Neuronal stem cell (in vitro differentiated cells): ENCODE measurements around the gene HEPACAM.
A peak's percentile ranks its signal among the peaks of the same experiment; 100 is the strongest.

ENCODE experiments used
- DNase-seq: peaks from one replicate; pipeline ENCODE4 v3.0.0-alpha.2; 2013; ENCODE audit warnings: low spot score
- H2AFZ ChIP-seq: one replicate; pipeline ENCODE4 v1.6.1; 2013; ENCODE audit warnings: mild to moderate bottlenecking, low read length, inconsistent platforms
- H2AK5ac ChIP-seq: 2 replicates; pipeline ENCODE4 v1.6.1; 2013; ENCODE audit warnings: low read depth, mild to moderate bottlenecking, inconsistent platforms, low read length, moderate library complexity, mixed read lengths
- H2BK120ac ChIP-seq: 2 replicates; pipeline ENCODE4 v1.6.1; 2013; ENCODE audit warnings: low read depth, mild to moderate bottlenecking, inconsistent platforms, low read length, moderate library complexity, mixed read lengths
- H2BK12ac ChIP-seq: one replicate; pipeline ENCODE4 v1.6.1; 2013; ENCODE audit warnings: low read length, inconsistent platforms
- H2BK15ac ChIP-seq: 2 replicates; pipeline ENCODE4 v1.6.1; 2013; ENCODE audit warnings: mild to moderate bottlenecking, low read length, inconsistent platforms, mixed read lengths
- H2BK5ac ChIP-seq: one replicate; pipeline ENCODE4 v1.6.1; 2013; ENCODE audit warnings: inconsistent platforms, mild to moderate bottlenecking, low read length, moderate library complexity
- H3K14ac ChIP-seq: one replicate; pipeline ENCODE4 v1.6.1; 2013; ENCODE audit warnings: low read length, inconsistent platforms
- H3K18ac ChIP-seq: 2 replicates; pipeline ENCODE4 v1.6.1; 2013; ENCODE audit warnings: low read length, inconsistent platforms
- H3K23ac ChIP-seq: 2 replicates; pipeline ENCODE4 v1.6.1; 2013; ENCODE audit warnings: low read depth, mild to moderate bottlenecking, mixed read lengths, low read length, inconsistent platforms; ENCODE audit not compliant: poor library complexity
- H3K27ac ChIP-seq: replicated peaks from 3 replicates; pipeline ENCODE4 v1.5.1; 2013; ENCODE audit warnings: low read length, inconsistent platforms
- H3K27me3 ChIP-seq, 3 experiments: 2 replicates each; pipeline ENCODE4 v1.6.1; 2013; ENCODE audit warnings: low read length in 3 of 3, mild to moderate bottlenecking in 2 of 3, inconsistent platforms in 1 of 3, low read depth in 1 of 3, mixed read lengths in 1 of 3, moderate library complexity in 1 of 3; ENCODE audit not compliant: control insufficient read depth in 3 of 3, insufficient read depth in 3 of 3
- H3K36me3 ChIP-seq, 2 donors: replicated peaks in 1 of 2; 2 replicates each; pipeline ENCODE4 v1.6.1; 2013; ENCODE audit warnings: low read length in 2 of 2; ENCODE audit not compliant: control insufficient read depth in 2 of 2, insufficient read depth in 2 of 2
- H3K4ac ChIP-seq: 2 replicates; pipeline ENCODE4 v1.6.1; 2013; ENCODE audit warnings: inconsistent platforms, mild to moderate bottlenecking, low read length, moderate library complexity
- H3K4me1 ChIP-seq, 2 donors: 1 replicate in 1 of 2; 2 replicates in 1 of 2; pipeline ENCODE4 v1.6.1; 2013; ENCODE audit warnings: low read length in 2 of 2, low read depth in 1 of 2; ENCODE audit not compliant: control insufficient read depth in 2 of 2, insufficient read depth in 1 of 2
- H3K4me2 ChIP-seq: one replicate; pipeline ENCODE4 v1.6.1; 2013; ENCODE audit warnings: mild to moderate bottlenecking, low read length, inconsistent platforms; ENCODE audit not compliant: insufficient read depth, poor library complexity, severe bottlenecking
- H3K4me3 ChIP-seq, 2 donors: 2 replicates each; pipeline ENCODE4 v1.5.1; 2013; ENCODE audit warnings: low read length in 2 of 2, mild to moderate bottlenecking in 2 of 2, inconsistent platforms in 1 of 2, moderate library complexity in 1 of 2
- H3K79me1 ChIP-seq: one replicate; pipeline ENCODE4 v1.6.1; 2013; ENCODE audit warnings: low read depth, mild to moderate bottlenecking, inconsistent platforms, low read length, moderate library complexity
- H3K9ac ChIP-seq: one replicate; pipeline ENCODE4 v1.6.1; 2013; ENCODE audit warnings: mild to moderate bottlenecking, low read depth, low read length, inconsistent platforms; ENCODE audit not compliant: poor library complexity
- H3K9me3 ChIP-seq, 2 donors: replicated peaks in 1 of 2; 2 replicates each; pipeline versions ENCODE3 to v1.6.1; 2013; ENCODE audit warnings: low read length in 2 of 2, mild to moderate bottlenecking in 2 of 2, inconsistent platforms in 1 of 2, low read depth in 1 of 2, mixed read lengths in 1 of 2, moderate library complexity in 1 of 2; ENCODE audit not compliant: control insufficient read depth in 2 of 2, insufficient read depth in 1 of 2
- H4K8ac ChIP-seq: one replicate; pipeline ENCODE4 v1.6.1; 2013; ENCODE audit warnings: low read depth, mild to moderate bottlenecking, inconsistent platforms, low read length, moderate library complexity
- H4K91ac ChIP-seq: one replicate; pipeline ENCODE4 v1.6.1; 2013; ENCODE audit warnings: low read length, low read depth, mild to moderate bottlenecking, inconsistent platforms; ENCODE audit not compliant: poor library complexity
- WGBS, 2 donors: extraction: QIAGEN DNeasy Blood & Tissue Kit; methylation state at CpG; one replicate each; pipeline ENCODE4 v1.1.7; 2013; ENCODE audit warnings: missing lambda C conversion rate in 2 of 2, mixed read lengths in 1 of 2; ENCODE audit not compliant: insufficient read length in 2 of 2, insufficient replicate concordance in 1 of 2; ENCODE audit errors: extremely low coverage in 2 of 2; 5-methylcytosine and 5-hydroxymethylcytosine counted together

HEPACAM gene

GRCh38 chr11:124891373-124891861 is 44.4 kb downstream of the HEPACAM start:
- Histone ChIP-seq H3K4me3 (no peak overlapping the region), H2AFZ (no peak overlapping the region), H4K8ac (no peak overlapping the region), H2BK5ac (no peak overlapping the region), H2AK5ac (peak overlapping the region; percentile 5), H2BK12ac (no peak overlapping the region), H3K4me1 (peaks cover 0 to 4% of the 10 kb centered on the region in 2 donors), H4K91ac (no peak overlapping the region), H3K36me3 (no peaks in the 10 kb centered on the region), H3K4me2 (no peak overlapping the region), H3K79me1 (peaks cover 3% of the 10 kb centered on the region), H3K14ac (peak overlapping the region; percentile 32), H3K18ac (peak overlapping the region; percentile 78), H2BK120ac (no peak overlapping the region), H2BK15ac (no peak overlapping the region), H3K4ac (no peak overlapping the region), H3K23ac (no peak overlapping the region), H3K9me3 (no peaks in the 10 kb centered on the region), H3K9ac (no peak overlapping the region), H3K27me3 (peaks cover 0 to 66% (median 0%) of the 10 kb centered on the region in 3 experiments), H3K27ac (no peak overlapping the region)
- no peak for DNase-seq
- no CpG with 5 or more reads among the region's 12 CpGs for WGBS, 2 donors

GRCh38 chr11:124890683-124891372 is 45.0 kb downstream of the HEPACAM start:
- no peak overlapping the region for H3K23ac ChIP-seq
- H3K9me3 ChIP-seq: no peaks in the 10 kb centered on the region
- no peak overlapping the region for H3K9ac ChIP-seq
- no peak overlapping the region for H3K4ac ChIP-seq
- H3K27me3 ChIP-seq: peaks cover 0 to 68% (median 0%) of the 10 kb centered on the region in 3 experiments
- no peaks in the 10 kb centered on the region for H3K36me3 ChIP-seq
- WGBS, 2 donors: no CpG with 5 or more reads among the region's 9 CpGs
- H3K27ac ChIP-seq: no peak overlapping the region
- no peak overlapping the region for H2BK5ac ChIP-seq
- H3K14ac ChIP-seq: no peak overlapping the region
- H3K4me2 ChIP-seq: no peak overlapping the region
- peaks cover 3% of the 10 kb centered on the region for H3K79me1 ChIP-seq
- no peak for DNase-seq
- no peak overlapping the region for H2AFZ ChIP-seq
- H4K8ac ChIP-seq: no peak overlapping the region
- no peak overlapping the region for H3K4me3 ChIP-seq
- no peak overlapping the region for H2BK12ac ChIP-seq
- no peak overlapping the region for H4K91ac ChIP-seq
- H2AK5ac ChIP-seq: peak overlapping the region; percentile 5
- H2BK15ac ChIP-seq: no peak overlapping the region
- H3K4me1 ChIP-seq: peaks cover 0 to 4% of the 10 kb centered on the region in 2 donors
- peak overlapping the region; percentile 78 for H3K18ac ChIP-seq
- H2BK120ac ChIP-seq: no peak overlapping the region

DNA sequence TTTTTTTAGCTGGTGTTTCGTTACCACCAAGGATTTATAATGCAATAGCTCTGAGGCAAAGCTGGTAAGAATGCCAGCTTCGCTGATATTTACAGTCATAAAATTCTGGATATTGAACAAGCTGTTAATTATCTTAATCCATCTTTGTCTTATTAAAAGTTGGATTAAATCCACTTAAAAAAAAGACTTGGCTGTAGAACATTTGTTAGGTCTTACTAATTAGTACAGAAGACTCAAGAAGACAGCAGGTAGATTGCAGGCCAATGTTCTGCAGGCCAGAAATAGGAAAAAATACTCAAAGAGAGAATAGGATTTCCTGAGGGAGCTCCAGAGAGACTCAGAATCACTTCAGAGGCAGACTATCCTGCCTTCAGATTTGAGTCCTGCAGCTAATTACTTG is 45.7 kb downstream of the HEPACAM start:
- no peak for DNase-seq
- Histone ChIP-seq H3K9ac (no peak overlapping the region), H3K27me3 (peaks cover 0 to 68% (median 0%) of the 10 kb centered on the region in 3 experiments), H2BK15ac (no peak overlapping the region), H3K9me3 (no peaks in the 10 kb centered on the region), H2AFZ (no peak overlapping the region), H3K79me1 (peaks cover 3% of the 10 kb centered on the region), H2BK5ac (no peak overlapping the region), H3K4me1 (peaks cover 0 to 4% of the 10 kb centered on the region in 2 donors), H3K4ac (no peak overlapping the region), H4K8ac (no peak overlapping the region), H2BK120ac (no peak overlapping the region), H3K27ac (no peak overlapping the region), H3K18ac (no peak overlapping the region), H3K36me3 (no peaks in the 10 kb centered on the region), H3K23ac (no peak overlapping the region), H2AK5ac (no peak overlapping the region), H2BK12ac (no peak overlapping the region), H4K91ac (no peak overlapping the region), H3K4me3 (no peak overlapping the region), H3K14ac (no peak overlapping the region), H3K4me2 (no peak overlapping the region)
- no CpG with 5 or more reads among the region's 2 CpGs for WGBS, 2 donors

GRCh38 chr11:124889191-124890091 is 46.4 kb downstream of the HEPACAM start:
- H2BK12ac ChIP-seq: no peak overlapping the region
- WGBS, 2 donors: no CpG with 5 or more reads among the region's 2 CpGs
- no peak overlapping the region for H3K23ac ChIP-seq
- H3K79me1 ChIP-seq: peaks cover 3% of the 10 kb centered on the region
- H2BK120ac ChIP-seq: no peak overlapping the region
- H3K27me3 ChIP-seq: peaks cover 0 to 64% (median 0%) of the 10 kb centered on the region in 3 experiments
- no peak overlapping the region for H3K4ac ChIP-seq
- no peak overlapping the region for H2AFZ ChIP-seq
- H3K4me2 ChIP-seq: no peak overlapping the region
- no peak overlapping the region for H2BK5ac ChIP-seq
- no peak overlapping the region for H3K4me3 ChIP-seq
- no peaks in the 10 kb centered on the region for H3K36me3 ChIP-seq
- H3K9me3 ChIP-seq: no peaks in the 10 kb centered on the region
- no peak overlapping the region for H2AK5ac ChIP-seq
- H3K4me1 ChIP-seq: peaks cover 0 to 4% of the 10 kb centered on the region in 2 donors
- no peak overlapping the region for H2BK15ac ChIP-seq
- H3K27ac ChIP-seq: no peak overlapping the region
- no peak overlapping the region for H4K8ac ChIP-seq
- H3K18ac ChIP-seq: no peak overlapping the region
- H4K91ac ChIP-seq: no peak overlapping the region
- DNase-seq: no peak
- H3K9ac ChIP-seq: no peak overlapping the region
- H3K14ac ChIP-seq: no peak overlapping the region
